Measurements from ENCODE around the gene CYP11A1. TPM values are rescaled to one million over a fixed set of nuclear protein-coding genes. Genes with fewer than 3 reads are reported as not detected.

CYP11A1 gene
- 1.5 TPM for polyA plus RNA-seq (2012; ENCODE audit: missing spikeins)

DNA sequence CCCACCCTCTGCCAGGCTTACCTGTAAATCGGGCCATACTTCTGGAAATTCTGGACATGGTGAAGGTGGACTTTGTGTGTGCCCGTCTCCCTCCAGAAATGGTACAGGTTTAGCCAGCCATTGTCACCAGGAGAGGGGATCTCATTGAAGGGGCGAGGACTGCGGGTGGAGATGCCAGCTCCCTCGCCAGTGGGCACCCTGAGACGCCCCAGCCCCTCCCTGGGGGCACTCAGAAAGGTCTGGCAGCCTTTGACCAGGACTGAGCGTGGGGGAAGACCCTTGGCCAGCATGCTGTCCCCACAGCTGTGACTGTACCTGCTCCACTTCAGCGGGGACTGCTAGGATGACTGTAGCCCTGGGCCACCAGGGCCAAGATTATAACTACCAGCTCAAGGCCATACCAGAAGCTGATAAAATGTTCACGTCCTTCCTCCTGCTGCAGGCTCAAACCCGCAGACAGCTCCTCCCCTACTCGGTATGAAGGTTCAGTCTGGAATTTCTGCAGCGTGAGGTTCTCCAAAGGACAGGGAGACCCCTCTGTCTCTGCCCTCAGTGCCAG lies at the start of gene CYP11A1:
Gene CYP11A1 (minus strand): TSS at position 351 of the 559 bp plus-strand sequence. CDS start 61 bp downstream, at position 290.
- no peak for DNase-seq (ENCODE audit: insufficient read length)
- no peak for FAIRE-seq
- TF ChIP-seq TAF1 (IDR thresholded peaks at IDR 0.05; ENCODE audit: borderline replicate concordance, low read depth, low read length) (no peak), POLR2A (IDR thresholded peaks at IDR 0.05; ENCODE audit: low read depth, low read length) (no peak), POLR2AphosphoS5 (IDR thresholded peaks at IDR 0.05; ENCODE audit: low read depth, low read length) (no peak)

DNA sequence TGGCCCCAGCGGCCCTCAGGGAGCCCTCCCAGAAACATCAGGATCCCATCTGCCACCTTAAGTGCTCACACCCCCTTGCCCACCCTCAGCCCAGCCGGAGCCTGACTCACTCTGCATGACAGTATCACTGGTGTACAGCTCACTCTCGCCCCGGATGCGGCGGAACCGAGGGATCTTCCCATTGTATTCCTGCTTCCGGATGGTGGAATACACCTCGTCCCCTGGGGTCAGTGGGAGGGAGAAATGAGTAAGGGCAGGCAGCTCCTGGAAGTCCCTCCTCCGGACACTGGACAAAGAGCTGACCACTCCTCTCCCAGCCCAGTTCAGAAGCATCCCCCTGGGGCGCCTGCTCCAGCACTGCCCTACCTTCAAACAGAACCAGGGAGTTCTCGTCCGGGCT lies 49.8 kb upstream of the CYP11A1 start:
- peak; percentile 54 for FAIRE-seq
- TF ChIP-seq POLR2AphosphoS5 (IDR thresholded peaks at IDR 0.05; ENCODE audit: low read depth, low read length): no peak
- no peak for TF ChIP-seq TAF1 (IDR thresholded peaks at IDR 0.05; ENCODE audit: borderline replicate concordance, low read depth, low read length)
- no peak for TF ChIP-seq POLR2A (IDR thresholded peaks at IDR 0.05; ENCODE audit: low read depth, low read length)
- DNase-seq (ENCODE audit: insufficient read length): no peak

DNA sequence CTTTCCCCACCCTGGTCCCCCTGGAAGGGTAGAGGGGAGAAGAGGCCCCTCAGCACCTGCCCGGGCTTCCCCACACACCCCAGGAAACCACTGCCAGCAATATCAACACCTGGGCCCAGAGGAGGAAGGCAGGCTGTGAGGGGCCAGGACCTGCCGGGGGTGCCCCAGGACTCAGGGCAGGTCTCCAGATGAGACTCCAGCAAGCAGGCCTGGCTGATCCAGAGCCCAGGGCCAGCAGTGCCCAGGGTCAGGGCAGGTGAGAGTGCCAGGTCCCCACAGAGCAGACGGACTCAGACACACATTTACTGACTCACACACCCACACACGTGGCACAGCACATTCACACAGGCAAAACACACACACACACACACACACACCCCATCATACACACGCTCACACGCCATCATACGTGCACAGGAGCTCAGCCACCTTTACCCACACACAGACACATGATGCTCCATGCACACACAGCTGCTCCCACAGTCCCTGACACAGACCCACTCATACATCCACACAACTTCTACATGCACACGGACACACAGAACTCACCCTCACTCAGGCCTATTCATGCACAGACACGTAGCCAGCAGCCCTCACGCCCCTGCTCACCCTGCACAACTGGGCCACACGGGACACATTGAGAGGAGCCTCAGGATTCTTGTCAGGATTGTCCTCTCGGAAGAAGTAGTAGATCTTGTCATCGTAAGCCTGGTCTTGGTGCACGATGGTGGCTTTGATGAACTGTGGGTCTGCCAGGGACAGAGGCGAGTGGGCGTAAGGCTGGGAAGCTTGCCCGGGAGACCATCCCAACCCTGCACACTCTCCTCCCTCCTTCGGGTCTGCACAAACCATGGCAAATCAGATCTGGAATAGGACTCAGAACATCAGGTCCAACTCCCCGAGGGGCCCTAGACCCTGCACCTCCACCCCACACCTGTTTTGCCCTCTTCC lies 48.8 kb upstream of the CYP11A1 start:
- no peak for DNase-seq (ENCODE audit: insufficient read length)
- FAIRE-seq: no peak
- TF ChIP-seq TAF1 (IDR thresholded peaks at IDR 0.05; ENCODE audit: borderline replicate concordance, low read depth, low read length) (no peak), POLR2AphosphoS5 (IDR thresholded peaks at IDR 0.05; ENCODE audit: low read depth, low read length) (no peak), POLR2A (IDR thresholded peaks at IDR 0.05; ENCODE audit: low read depth, low read length) (peak; percentile 57; the same call in 1 of the 2 replicates)

DNA sequence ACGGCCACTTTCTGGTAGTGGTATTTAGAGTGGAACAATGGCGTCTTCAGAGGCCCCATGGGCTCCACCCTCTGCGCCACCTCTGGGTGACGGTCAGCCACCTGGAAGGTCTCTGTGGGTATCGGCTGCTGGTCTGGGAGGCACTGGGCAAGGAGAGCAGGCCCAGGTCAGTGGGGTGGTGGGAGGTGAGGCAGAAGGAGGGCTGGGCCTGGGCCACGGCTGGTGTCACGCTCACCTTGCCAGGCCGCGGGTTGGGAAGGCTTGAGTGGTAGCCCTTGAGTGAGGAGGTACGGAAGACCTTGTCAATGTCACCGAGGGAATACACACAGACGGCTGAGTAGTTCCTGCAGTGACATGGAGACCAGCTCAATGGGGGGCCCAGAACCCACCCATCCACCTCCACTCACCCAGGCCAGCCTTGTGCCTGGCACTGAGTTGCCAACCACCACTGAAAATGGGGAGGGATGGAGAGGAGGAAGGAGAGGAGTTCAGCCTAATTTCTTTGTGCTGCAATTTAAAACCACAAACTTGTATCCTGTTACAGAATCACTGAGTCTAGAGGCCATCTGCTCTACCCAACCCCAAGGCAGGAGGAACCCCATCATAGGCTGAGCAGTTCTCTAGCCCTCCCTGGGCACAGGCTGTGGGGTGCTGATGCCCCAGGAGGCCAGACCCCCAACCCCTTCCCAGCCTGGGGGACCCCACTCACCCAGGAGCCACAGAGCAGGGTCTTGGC lies 47.3 kb upstream of the CYP11A1 start:
- FAIRE-seq (no peak), DNase-seq (ENCODE audit: insufficient read length) (no peak)
- no peak for TF ChIP-seq TAF1 (IDR thresholded peaks at IDR 0.05; ENCODE audit: borderline replicate concordance, low read depth, low read length)
- TF ChIP-seq POLR2A (IDR thresholded peaks at IDR 0.05; ENCODE audit: low read depth, low read length): no peak; the same call in 1 of the 2 replicates
- no peak for TF ChIP-seq POLR2AphosphoS5 (IDR thresholded peaks at IDR 0.05; ENCODE audit: low read depth, low read length)

DNA sequence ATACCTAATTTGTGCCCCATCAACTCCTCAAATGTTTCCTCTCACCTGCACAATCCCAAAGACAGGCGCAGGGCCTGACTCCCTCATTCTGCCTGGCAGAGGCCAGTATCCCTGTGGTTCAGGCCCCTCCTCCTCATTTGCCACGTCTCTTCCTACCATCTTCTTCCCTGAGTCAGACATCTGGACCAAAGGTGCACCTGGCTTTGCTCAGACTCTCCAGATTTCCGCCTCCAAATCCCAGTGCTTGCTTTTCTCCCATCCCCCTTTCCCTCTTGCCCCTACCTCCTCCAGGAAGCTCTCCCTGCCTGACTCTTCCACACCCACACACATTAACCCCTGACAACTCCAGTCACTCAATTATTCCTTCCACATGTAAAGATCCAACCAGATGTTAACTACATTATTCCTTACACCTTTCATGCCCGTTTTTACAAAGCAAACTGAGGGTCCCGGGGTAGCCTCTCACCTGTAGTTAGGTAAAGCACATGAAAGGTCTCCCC lies 46.7 kb upstream of the CYP11A1 start:
- DNase-seq (ENCODE audit: insufficient read length): no peak
- no peak for FAIRE-seq
- no peak for TF ChIP-seq POLR2AphosphoS5 (IDR thresholded peaks at IDR 0.05; ENCODE audit: low read depth, low read length)
- TF ChIP-seq POLR2A (IDR thresholded peaks at IDR 0.05; ENCODE audit: low read depth, low read length): no peak
- TF ChIP-seq TAF1 (IDR thresholded peaks at IDR 0.05; ENCODE audit: borderline replicate concordance, low read depth, low read length): no peak

DNA sequence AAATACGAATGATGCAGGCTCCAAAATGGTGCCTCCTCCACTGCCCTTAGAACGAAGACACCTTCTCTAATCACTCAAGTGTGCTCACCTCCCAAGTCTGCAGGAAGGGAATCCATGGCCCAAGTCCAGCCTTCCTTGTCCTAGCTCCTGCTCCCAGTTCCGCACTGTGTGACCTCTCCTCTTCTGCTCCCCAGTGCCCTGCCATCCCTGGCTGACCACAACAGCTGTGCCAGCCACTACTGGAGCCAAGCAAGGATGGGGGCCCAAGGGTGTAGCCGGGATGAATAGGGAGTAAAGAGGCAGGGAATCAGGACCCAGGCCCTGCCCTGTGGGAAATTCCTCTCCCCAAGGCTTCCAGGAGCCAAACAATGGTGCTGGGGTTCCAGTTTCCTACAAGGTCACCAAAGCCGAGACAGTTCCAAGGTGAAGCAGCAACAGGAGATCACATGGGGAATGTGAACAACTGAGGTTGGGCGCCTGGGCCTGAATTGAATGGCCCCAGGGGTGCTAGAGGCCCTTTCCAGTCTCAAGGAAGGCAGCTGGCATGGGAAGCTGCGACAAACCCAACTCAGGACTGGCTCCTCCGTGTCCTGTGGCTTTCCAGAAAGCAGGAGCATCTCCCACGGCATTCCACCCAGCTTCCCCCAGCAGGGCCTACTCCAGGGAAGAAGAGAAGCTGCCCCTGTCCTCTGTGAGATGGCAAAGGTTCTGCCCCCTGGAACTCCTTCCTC lies 46.1 kb upstream of the CYP11A1 start:
- no peak for DNase-seq (ENCODE audit: insufficient read length)
- no peak for TF ChIP-seq POLR2A (IDR thresholded peaks at IDR 0.05; ENCODE audit: low read depth, low read length)
- no peak for TF ChIP-seq TAF1 (IDR thresholded peaks at IDR 0.05; ENCODE audit: borderline replicate concordance, low read depth, low read length)
- TF ChIP-seq POLR2AphosphoS5 (IDR thresholded peaks at IDR 0.05; ENCODE audit: low read depth, low read length): no peak
- no peak for FAIRE-seq

DNA sequence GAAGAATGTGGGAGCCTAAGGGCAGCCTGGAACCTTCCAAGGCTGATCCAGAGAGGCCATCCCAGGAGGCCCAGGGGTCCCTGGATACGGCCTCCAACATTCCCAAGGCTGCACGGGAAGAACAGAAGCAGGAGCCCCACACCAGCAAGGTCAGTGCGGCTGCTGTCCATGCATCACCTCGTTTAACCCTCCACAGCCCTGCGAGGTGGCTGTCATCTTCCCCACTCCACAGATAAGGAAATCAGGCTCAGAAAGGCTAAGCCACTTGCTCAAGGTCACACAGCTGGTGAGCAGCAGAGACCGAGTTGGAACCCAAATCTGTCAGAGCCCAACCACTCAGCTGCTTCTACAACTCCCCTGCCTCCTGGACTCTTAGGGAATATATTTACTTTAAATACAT lies 44.7 kb upstream of the CYP11A1 start:
- no peak for DNase-seq (ENCODE audit: insufficient read length)
- TF ChIP-seq POLR2AphosphoS5 (IDR thresholded peaks at IDR 0.05; ENCODE audit: low read depth, low read length): no peak
- TF ChIP-seq POLR2A (IDR thresholded peaks at IDR 0.05; ENCODE audit: low read depth, low read length): 0 out of 2 replicates have a peak, but pooled peaks have one; percentile 27
- FAIRE-seq: no peak

DNA sequence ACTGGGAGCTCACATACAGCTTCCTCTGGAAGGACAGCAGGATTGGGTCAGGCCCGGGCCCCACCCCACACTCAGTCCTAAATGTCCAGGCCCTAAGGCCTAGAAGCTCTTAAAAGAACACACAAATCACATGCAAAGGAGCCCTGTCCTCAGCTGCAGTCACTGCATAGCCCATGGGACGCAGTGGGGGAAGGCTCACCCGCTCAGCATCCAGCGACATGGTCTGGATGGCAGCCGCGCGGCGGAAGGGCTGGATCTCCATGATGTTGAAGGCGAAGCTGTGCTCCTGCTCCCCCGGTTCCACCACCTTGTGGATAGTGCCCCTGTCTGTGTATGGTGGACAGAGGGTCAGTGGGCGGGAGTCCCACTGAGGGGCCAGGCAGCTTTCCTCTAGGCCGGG lies 44.2 kb upstream of the CYP11A1 start:
- TF ChIP-seq POLR2A (IDR thresholded peaks at IDR 0.05; ENCODE audit: low read depth, low read length) (no peak), POLR2AphosphoS5 (IDR thresholded peaks at IDR 0.05; ENCODE audit: low read depth, low read length) (peak; percentile 17; the same call in 1 of the 2 replicates)
- FAIRE-seq (no peak), DNase-seq (ENCODE audit: insufficient read length) (no peak)

DNA sequence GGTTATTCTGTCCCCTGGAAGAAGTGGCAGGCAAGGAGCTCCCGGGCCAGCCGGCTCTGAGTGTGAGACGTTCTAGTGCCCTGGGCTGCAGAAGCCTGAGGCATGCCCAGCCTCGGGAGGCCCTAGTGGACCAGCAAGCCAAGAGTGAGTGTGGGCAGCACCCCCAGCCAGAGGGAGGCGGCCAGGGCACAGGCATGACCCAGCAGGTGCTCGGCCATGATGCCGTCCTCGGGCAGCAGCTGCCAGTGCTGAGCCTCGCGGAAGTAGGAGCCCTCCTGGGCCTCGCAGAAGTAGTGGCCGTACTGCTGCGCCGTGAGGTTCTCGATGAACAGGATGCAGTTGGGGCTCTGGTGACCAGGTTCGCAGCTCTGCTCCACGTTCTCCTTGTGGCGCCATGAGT lies 43.1 kb upstream of the CYP11A1 start:
- FAIRE-seq: no peak
- DNase-seq (ENCODE audit: insufficient read length): no peak
- TF ChIP-seq POLR2AphosphoS5 (IDR thresholded peaks at IDR 0.05; ENCODE audit: low read depth, low read length) (0 out of 2 replicates have a peak, but pooled peaks have one; percentile 31), POLR2A (IDR thresholded peaks at IDR 0.05; ENCODE audit: low read depth, low read length) (no peak), TAF1 (IDR thresholded peaks at IDR 0.05; ENCODE audit: borderline replicate concordance, low read depth, low read length) (no peak)

DNA sequence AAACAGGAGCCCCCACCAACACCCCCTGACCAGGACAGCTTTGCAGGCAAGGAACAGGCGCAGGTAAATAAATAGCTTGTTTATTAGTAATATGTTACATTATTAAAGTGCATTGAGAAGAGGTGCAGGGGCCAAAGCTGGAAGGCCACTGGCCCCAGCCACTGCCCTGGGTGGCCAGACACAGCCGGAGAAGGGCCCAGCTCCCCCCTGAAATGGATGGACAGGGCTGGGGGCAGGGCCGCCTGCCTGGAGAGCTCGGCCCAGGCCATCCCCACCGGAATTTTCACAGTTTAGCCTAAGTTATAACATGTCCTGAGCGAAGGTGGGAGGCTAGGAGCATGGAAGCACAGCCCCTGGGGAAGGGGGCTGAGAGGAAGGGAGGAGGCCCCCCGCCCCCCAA lies 41.8 kb upstream of the CYP11A1 start:
- FAIRE-seq (no peak), DNase-seq (ENCODE audit: insufficient read length) (no peak)
- TF ChIP-seq POLR2AphosphoS5 (IDR thresholded peaks at IDR 0.05; ENCODE audit: low read depth, low read length): no peak
- TF ChIP-seq POLR2A (IDR thresholded peaks at IDR 0.05; ENCODE audit: low read depth, low read length): no peak
- no peak for TF ChIP-seq TAF1 (IDR thresholded peaks at IDR 0.05; ENCODE audit: borderline replicate concordance, low read depth, low read length)

Measured in GM12892 (cell line).